ENCODE measurements around the gene IL2. TPM values are rescaled to one million over a fixed set of nuclear protein-coding genes. Genes with fewer than 3 reads are reported as not detected.

Gene IL2
- total RNA-seq, 1 experiment from 2014 or later, result not detected

- Histone ChIP-seq H2AFZ (peak overlapping the region; percentile 54; the same call in 1 of the 2 replicates), H3K4me1 (replicated peaks; ENCODE audit: insufficient read depth) (no peaks in the 10 kb centered on the region), H3K27ac (no peak overlapping the region), H3K9me2 (ENCODE audit: insufficient read depth) (0 out of 2 replicates have a peak, but pooled peaks cover 5% of the 10 kb centered on the region), H3K4me3 (no peak overlapping the region), H4K20me1 (ENCODE audit: insufficient read depth) (no peaks in the 10 kb centered on the region), H3K4me2 (no peak overlapping the region), H3K79me2 (ENCODE audit: low read depth) (no peaks in the 10 kb centered on the region), H3K9me3 (ENCODE audit: insufficient read depth, low read depth) (no peaks in the 10 kb centered on the region), H3F3A (ENCODE audit: insufficient read depth, low read depth) (no peaks in the 10 kb centered on the region), H3K36me3 (ENCODE audit: low read depth) (no peaks in the 10 kb centered on the region), H3K27me3 (ENCODE audit: insufficient read depth, low read depth) (no peaks in the 10 kb centered on the region)
- intact Hi-C loops (cut with micrococcal nuclease; ENCODE audit: unreplicated experiment), result no loop called here
- ChIA-PET POLR2A (ENCODE audit: unreplicated experiment) (no interaction called here), CTCF (no interaction called here)
- no TSS peak for BruUV-seq (replicated peaks)
- TF ChIP-seq EZH2 (IDR thresholded peaks at IDR 0.05; ENCODE audit: low read depth) (no peak), CTCF (conservative IDR thresholded peaks at IDR 0.05) (no peak)
- DNase-seq, result no peak
Observed at GRCh38 chr4:122412547-122412946, 44.0 kb downstream of the IL2 start.

GRCh38 chr4:122403861-122404260 is 52.7 kb downstream of the IL2 start:
- no peak overlapping the region for H3K4me2 ChIP-seq
- 0 out of 2 replicates have a peak, but pooled peaks cover 5% of the 10 kb centered on the region for H3K9me2 ChIP-seq (ENCODE audit: insufficient read depth)
- no peak overlapping the region for H3K4me3 ChIP-seq
- H3K27ac ChIP-seq, result no peak overlapping the region
- no peaks in the 10 kb centered on the region for H3F3A ChIP-seq (ENCODE audit: insufficient read depth, low read depth)
- H3K36me3 ChIP-seq (ENCODE audit: low read depth), result no peaks in the 10 kb centered on the region
- CTCF ChIA-PET, result no interaction called here
- BruUV-seq (replicated peaks), result no TSS peak
- intact Hi-C loops (cut with micrococcal nuclease; ENCODE audit: unreplicated experiment), result no loop called here
- no peak for DNase-seq
- H3K4me1 ChIP-seq (replicated peaks; ENCODE audit: insufficient read depth), result no peaks in the 10 kb centered on the region
- no peaks in the 10 kb centered on the region for H4K20me1 ChIP-seq (ENCODE audit: insufficient read depth)
- no peak overlapping the region for H2AFZ ChIP-seq
- TF ChIP-seq EZH2 (IDR thresholded peaks at IDR 0.05; ENCODE audit: low read depth), result no peak
- TF ChIP-seq CTCF (conservative IDR thresholded peaks at IDR 0.05), result no peak
- no peaks in the 10 kb centered on the region for H3K9me3 ChIP-seq (ENCODE audit: insufficient read depth, low read depth)
- no peaks in the 10 kb centered on the region for H3K79me2 ChIP-seq (ENCODE audit: low read depth)
- H3K27me3 ChIP-seq (ENCODE audit: insufficient read depth, low read depth), result no peaks in the 10 kb centered on the region
- POLR2A ChIA-PET (ENCODE audit: unreplicated experiment), result no interaction called here

Other genes with a start within 250 kb of the IL2 start
- not detected in 2 replicates for gene ADAD1, start 77.7 kb downstream of the IL2 start, total RNA-seq (2021)
- not detected in 2 replicates for gene IL21, start 164.3 kb upstream of the IL2 start, total RNA-seq (2021)

Data from PC-9 (cell line).